Panc1 (cell line): ENCODE measurements around the gene UBL4B. TPM values are rescaled to one million over a fixed set of nuclear protein-coding genes. Genes with fewer than 3 reads are reported as not detected.

Source experiments
- ATAC-seq: fragments of 200-7000 bp; cut with Tn5 transposase; 2 replicates; pipeline ENCODE4 v1.9.1; 2020; ENCODE audit warnings: mild to moderate bottlenecking, moderate library complexity
- BruUV-seq: library from RNA; stranded (reverse); fragments of 400-500 nt; replicated peaks from 2 replicates; lab custom pipeline; 2021; lab: Mats Ljungman, UMichigan
- CTCF ChIA-PET: fragments of 300-600 bp; sonication (Branson Sonifier 250); formaldehyde crosslinking; loops from one replicate; lab custom pipeline; 2022; ENCODE audit warnings: antibody characterized with exemption; lab: Charles Lee
- POLR2A ChIA-PET: fragments of 300-600 bp; sonication (Branson Sonifier 250); formaldehyde crosslinking; loops from one replicate; lab custom pipeline; 2022; ENCODE audit warnings: antibody characterized with exemption; lab: Charles Lee
- DNase-seq: peaks from one replicate; pipeline ENCODE4 v3.0.0-alpha.2; 2010; ENCODE audit warnings: low read depth, low spot score
- H3K27ac ChIP-seq: 2 replicates; pipeline ENCODE4 v1.5.1; 2011; ENCODE audit warnings: mild to moderate bottlenecking, low read length, inconsistent platforms
- H3K27me3 ChIP-seq: fragments of 200-500 bp; sonication (Bioruptor generic); 2 replicates; pipeline ENCODE4 v1.6.0; 2014; ENCODE audit warnings: low read length, inconsistent platforms; ENCODE audit not compliant: control insufficient read depth, insufficient read depth
- H3K36me3 ChIP-seq: fragments of 200-500 bp; sonication (Bioruptor generic); 2 replicates; pipeline ENCODE4 v1.5.1; 2014; ENCODE audit warnings: inconsistent platforms, mild to moderate bottlenecking, low read length, moderate library complexity; ENCODE audit not compliant: control insufficient read depth, insufficient read depth
- H3K4me1 ChIP-seq: 2 replicates; pipeline ENCODE4 v1.5.1; 2011; ENCODE audit warnings: inconsistent platforms, mild to moderate bottlenecking, low read length, moderate library complexity; ENCODE audit not compliant: control insufficient read depth, insufficient read depth
- H3K4me3 ChIP-seq, 2 experiments: 2 replicates each; pipeline ENCODE4 v1.5.1; 2011 to 2012; ENCODE audit warnings: low read depth in 2 of 2, low read length in 2 of 2, mild to moderate bottlenecking in 2 of 2, inconsistent platforms in 1 of 2, moderate library complexity in 1 of 2
- H3K9me3 ChIP-seq: fragments of 200-500 bp; sonication (Bioruptor generic); 2 replicates; pipeline ENCODE4 v1.5.1; 2014; ENCODE audit warnings: low read depth, mild to moderate bottlenecking, inconsistent platforms, low read length, moderate library complexity; ENCODE audit not compliant: control insufficient read depth, insufficient read depth
- POLR2AphosphoS5 ChIP-seq: IDR thresholded peaks from 2 replicates; pipeline ENCODE4 v1.6.1; 2012; ENCODE audit warnings: mild to moderate bottlenecking, low read depth, low read length, moderate library complexity
- SIN3A ChIP-seq: IDR thresholded peaks from 2 replicates; pipeline ENCODE4 v1.6.1; 2012; ENCODE audit warnings: low read depth, mild to moderate bottlenecking, low read length, moderate library complexity, borderline replicate concordance; ENCODE audit not compliant: insufficient read depth
- TCF7L2 ChIP-seq: IDR thresholded peaks from 2 replicates; pipeline ENCODE4 v1.6.1; 2011; ENCODE audit warnings: mild to moderate bottlenecking, low read depth, low read length, inconsistent platforms
- in situ Hi-C: cut with HindIII; loops from 2 replicates; pipeline ENCODE4 v1.10.0; 2016; ENCODE audit warnings: low sequenced_read_pairs, low pct_unique_long_range_greater_than_20kb
- intact Hi-C: fragments of 100-400 bp; cut with micrococcal nuclease; formaldehyde crosslinking; loops from one replicate; pipeline ENCODE4 v1.10.0; 2022; ENCODE audit not compliant: unreplicated experiment
- total RNA-seq: library from RNA; stranded (reverse); gene quantifications from one replicate; pipeline ENCODE4 v1.2.1, GENCODE V29; 2021; ENCODE audit not compliant: unreplicated experiment
- TF ChIP-seq, protein P1 (sequence below): fragments of 450-650 bp; IDR thresholded peaks from 2 replicates; pipeline ENCODE4 v1.5.1; 2017; ENCODE audit warnings: mild to moderate bottlenecking
- TF ChIP-seq, protein P2 (sequence below), 2 experiments: IDR thresholded peaks; 2 replicates each; pipeline ENCODE4 v1.6.1; 2011 to 2012; ENCODE audit warnings: low read depth in 2 of 2, control low read depth in 1 of 2, low read length in 1 of 2, mild to moderate bottlenecking in 1 of 2, moderate library complexity in 1 of 2; ENCODE audit not compliant: insufficient read depth in 1 of 2

UBL4B gene
- total RNA-seq, 1 experiment from 2014 or later = not detected

DNA sequence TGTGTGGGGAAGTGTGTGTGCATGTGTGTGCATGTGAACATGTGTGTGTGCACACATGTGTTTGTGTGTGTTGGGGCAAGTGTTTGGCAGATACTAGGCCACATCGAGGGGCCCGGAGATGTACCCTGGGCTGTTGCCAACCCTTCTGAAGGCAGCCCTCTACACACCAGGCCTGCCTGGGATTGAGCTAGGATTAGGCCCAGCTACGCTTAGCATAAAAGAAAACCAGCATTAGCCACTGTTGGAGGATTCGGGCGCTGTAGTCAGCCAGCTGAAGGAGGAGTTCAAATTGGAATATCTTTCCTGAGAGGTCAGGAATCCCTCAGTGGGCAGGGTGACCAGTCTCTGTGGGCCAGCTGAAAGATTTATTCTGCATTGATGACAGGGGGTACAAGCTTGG, 31.2 kb upstream of the UBL4B start:
- ATAC-seq = no peak
- Histone ChIP-seq H3K36me3 (no peaks in the 10 kb centered on the region), H3K9me3 (no peaks in the 10 kb centered on the region), H3K4me3 (no peak overlapping the region), H3K27ac (no peak overlapping the region), H3K4me1 (no peaks in the 10 kb centered on the region), H3K27me3 (peaks cover 9% of the 10 kb centered on the region)
- no TSS peak for BruUV-seq
- in situ Hi-C loops = no loop called here
- CTCF ChIA-PET = interaction anchor here (0.6 to 0.7 kb wide), 2 partner anchors 98 to 218 kb away, joined by 3 to 4 read pairs; no protein-coding TSS in a partner anchor
- no peak for DNase-seq
- POLR2A ChIA-PET = no interaction called here
- TF ChIP-seq, protein P1, sequence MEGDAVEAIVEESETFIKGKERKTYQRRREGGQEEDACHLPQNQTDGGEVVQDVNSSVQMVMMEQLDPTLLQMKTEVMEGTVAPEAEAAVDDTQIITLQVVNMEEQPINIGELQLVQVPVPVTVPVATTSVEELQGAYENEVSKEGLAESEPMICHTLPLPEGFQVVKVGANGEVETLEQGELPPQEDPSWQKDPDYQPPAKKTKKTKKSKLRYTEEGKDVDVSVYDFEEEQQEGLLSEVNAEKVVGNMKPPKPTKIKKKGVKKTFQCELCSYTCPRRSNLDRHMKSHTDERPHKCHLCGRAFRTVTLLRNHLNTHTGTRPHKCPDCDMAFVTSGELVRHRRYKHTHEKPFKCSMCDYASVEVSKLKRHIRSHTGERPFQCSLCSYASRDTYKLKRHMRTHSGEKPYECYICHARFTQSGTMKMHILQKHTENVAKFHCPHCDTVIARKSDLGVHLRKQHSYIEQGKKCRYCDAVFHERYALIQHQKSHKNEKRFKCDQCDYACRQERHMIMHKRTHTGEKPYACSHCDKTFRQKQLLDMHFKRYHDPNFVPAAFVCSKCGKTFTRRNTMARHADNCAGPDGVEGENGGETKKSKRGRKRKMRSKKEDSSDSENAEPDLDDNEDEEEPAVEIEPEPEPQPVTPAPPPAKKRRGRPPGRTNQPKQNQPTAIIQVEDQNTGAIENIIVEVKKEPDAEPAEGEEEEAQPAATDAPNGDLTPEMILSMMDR = no peak
- TF ChIP-seq, protein P2, sequence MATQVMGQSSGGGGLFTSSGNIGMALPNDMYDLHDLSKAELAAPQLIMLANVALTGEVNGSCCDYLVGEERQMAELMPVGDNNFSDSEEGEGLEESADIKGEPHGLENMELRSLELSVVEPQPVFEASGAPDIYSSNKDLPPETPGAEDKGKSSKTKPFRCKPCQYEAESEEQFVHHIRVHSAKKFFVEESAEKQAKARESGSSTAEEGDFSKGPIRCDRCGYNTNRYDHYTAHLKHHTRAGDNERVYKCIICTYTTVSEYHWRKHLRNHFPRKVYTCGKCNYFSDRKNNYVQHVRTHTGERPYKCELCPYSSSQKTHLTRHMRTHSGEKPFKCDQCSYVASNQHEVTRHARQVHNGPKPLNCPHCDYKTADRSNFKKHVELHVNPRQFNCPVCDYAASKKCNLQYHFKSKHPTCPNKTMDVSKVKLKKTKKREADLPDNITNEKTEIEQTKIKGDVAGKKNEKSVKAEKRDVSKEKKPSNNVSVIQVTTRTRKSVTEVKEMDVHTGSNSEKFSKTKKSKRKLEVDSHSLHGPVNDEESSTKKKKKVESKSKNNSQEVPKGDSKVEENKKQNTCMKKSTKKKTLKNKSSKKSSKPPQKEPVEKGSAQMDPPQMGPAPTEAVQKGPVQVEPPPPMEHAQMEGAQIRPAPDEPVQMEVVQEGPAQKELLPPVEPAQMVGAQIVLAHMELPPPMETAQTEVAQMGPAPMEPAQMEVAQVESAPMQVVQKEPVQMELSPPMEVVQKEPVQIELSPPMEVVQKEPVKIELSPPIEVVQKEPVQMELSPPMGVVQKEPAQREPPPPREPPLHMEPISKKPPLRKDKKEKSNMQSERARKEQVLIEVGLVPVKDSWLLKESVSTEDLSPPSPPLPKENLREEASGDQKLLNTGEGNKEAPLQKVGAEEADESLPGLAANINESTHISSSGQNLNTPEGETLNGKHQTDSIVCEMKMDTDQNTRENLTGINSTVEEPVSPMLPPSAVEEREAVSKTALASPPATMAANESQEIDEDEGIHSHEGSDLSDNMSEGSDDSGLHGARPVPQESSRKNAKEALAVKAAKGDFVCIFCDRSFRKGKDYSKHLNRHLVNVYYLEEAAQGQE (IDR thresholded peaks at IDR 0.05; ENCODE audit: insufficient read depth in 1 of 2, low read depth in 2 of 2, low read length in 1 of 2) = no peak
- TF ChIP-seq POLR2AphosphoS5 (no peak), SIN3A (no peak), TCF7L2 (no peak)
- intact Hi-C loops = no loop called here

DNA sequence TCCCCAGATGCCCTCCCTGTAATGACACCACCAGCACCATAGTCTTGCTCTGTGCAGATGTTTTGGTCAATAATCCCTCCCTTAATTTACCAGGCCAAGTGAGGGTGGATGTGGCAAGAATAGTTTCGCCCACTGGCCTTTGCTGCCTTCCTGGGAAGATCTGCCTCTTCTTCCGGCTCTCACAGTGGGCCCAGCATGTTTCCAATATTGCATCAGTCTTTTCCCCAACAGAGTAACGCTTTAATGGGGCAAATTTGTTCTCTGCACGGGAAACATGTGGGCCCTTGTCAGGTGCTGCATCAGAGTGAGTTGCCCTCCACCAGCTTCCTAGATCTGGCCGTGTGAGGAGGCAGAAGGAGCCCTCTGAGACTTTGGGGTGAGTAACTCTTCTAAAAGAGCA, 29.8 kb upstream of the UBL4B start:
- TF ChIP-seq, protein P1 = no peak
- TF ChIP-seq SIN3A = no peak
- TF ChIP-seq, protein P2 (IDR thresholded peaks at IDR 0.05; ENCODE audit: insufficient read depth in 1 of 2, low read depth in 2 of 2, low read length in 1 of 2) = no peak
- no peak for TF ChIP-seq POLR2AphosphoS5
- no peak for TF ChIP-seq TCF7L2
- CTCF ChIA-PET = no interaction called here

More for the DNA sequence above, 29.8 kb upstream of the UBL4B start:
- Histone ChIP-seq H3K36me3 (no peaks in the 10 kb centered on the region), H3K27me3 (peaks cover 9% of the 10 kb centered on the region), H3K9me3 (no peaks in the 10 kb centered on the region), H3K27ac (no peak overlapping the region), H3K4me3 (no peak overlapping the region), H3K4me1 (no peaks in the 10 kb centered on the region)
- intact Hi-C loops (no loop called here), in situ Hi-C loops (no loop called here)
- no TSS peak for BruUV-seq
- POLR2A ChIA-PET = no interaction called here
- DNase-seq (no peak), ATAC-seq (no peak)
